ENCODE measurements around the gene RASGRP2.

Gene RASGRP2

DNA sequence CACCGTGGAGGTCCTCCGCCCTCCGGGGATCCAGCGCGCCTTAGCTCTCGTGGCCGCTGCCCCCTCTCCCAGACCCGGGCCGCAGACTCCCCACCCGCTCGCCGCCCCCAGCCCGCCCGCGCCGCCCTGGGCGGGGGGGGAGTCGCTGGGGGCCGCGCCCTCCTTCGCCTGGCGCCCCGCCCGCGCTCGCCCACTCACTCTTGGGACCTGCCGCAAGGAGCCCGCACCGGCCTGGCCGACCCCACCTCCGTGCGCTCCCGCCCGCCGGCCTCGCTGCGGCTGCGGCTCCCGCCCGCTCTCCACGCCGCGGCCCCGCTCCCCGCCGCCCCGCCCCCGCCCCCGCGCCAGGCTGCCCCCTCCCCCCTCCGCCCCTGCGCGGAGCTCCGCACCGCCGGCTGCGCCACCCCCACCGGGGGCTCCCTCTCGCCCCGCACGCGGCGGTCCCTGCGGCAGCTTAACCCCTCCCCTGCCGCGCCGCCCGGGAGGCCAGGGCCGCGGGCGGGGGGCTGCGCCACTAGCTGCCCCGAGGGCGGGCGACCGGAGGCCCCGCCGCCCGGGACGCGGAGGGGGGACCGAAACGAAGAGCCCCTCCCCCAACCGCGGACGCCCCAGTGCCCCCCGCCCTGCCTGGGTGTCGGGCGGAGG, 724 bp upstream of the RASGRP2 start:
- Histone ChIP-seq H3K9me3 (ENCODE audit: insufficient read depth, low read depth, low read length) (no peaks in the 10 kb centered on the region), H3K4me3 (ENCODE audit: low read length) (peak overlapping the region; percentile 70), H3K27ac (ENCODE audit: low read depth, low read length) (no peak overlapping the region; the same call in 1 of the 2 replicates), H3K9ac (ENCODE audit: low read depth, low read length) (no peak overlapping the region), H3K36me3 (ENCODE audit: insufficient read depth, low read length) (no peaks in the 10 kb centered on the region), H3K4me1 (ENCODE audit: insufficient read depth, low read length) (peaks cover 8% of the 10 kb centered on the region; the same call in 1 of the 2 replicates), H3K27me3 (ENCODE audit: insufficient read depth, low read length) (peaks cover 51% of the 10 kb centered on the region)
- WGBS = under 1% methylated on average over 76 of the region's 89 CpGs

DNA sequence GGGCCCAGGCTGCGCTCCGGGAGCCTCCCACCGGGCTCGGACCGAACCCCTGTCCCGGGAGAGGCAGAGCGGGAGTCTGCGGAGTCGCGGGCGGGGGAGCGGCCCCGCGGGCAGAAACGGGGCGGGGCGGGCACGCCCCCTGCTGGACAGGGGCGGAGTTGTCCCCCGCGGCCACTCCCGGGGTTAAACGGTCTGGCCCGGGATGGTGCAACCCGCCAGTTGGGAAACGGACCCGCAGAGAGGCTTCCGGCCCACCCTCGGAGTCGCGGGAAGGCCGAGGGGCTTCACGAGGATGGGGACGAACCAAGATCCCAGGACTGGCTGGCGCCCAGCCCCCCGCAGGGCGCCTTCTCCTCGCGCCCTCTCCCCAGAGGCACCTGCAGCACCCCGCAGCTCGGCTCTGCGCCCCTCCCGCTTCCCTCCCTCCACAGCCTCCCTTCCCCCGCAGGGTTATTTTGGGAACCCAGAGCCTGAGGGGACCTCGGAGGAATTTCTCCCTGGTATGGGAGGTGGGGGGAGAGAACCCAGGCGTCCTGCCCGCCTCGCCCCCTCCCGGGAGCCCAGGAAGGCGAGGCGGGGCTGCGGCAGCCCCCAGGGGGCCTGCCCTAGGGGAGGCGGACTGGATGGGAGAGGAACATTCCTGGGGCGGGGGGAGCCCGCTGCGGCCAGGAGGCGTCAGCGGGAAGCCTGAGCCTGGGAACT, 902 bp downstream of the RASGRP2 start:
- Histone ChIP-seq H3K9me3 (ENCODE audit: insufficient read depth, low read depth, low read length) (no peaks in the 10 kb centered on the region), H3K4me1 (ENCODE audit: insufficient read depth, low read length) (peaks cover 16% of the 10 kb centered on the region; the same call in 1 of the 2 replicates), H3K9ac (ENCODE audit: low read depth, low read length) (no peak overlapping the region), H3K4me3 (ENCODE audit: low read length) (peak overlapping the region; percentile 70), H3K27me3 (ENCODE audit: insufficient read depth, low read length) (peaks cover 54% of the 10 kb centered on the region), H3K36me3 (ENCODE audit: insufficient read depth, low read length) (no peaks in the 10 kb centered on the region), H3K27ac (ENCODE audit: low read depth, low read length) (no peak overlapping the region)
- WGBS = 2% methylated on average over 58 of the region's 58 CpGs

DNA sequence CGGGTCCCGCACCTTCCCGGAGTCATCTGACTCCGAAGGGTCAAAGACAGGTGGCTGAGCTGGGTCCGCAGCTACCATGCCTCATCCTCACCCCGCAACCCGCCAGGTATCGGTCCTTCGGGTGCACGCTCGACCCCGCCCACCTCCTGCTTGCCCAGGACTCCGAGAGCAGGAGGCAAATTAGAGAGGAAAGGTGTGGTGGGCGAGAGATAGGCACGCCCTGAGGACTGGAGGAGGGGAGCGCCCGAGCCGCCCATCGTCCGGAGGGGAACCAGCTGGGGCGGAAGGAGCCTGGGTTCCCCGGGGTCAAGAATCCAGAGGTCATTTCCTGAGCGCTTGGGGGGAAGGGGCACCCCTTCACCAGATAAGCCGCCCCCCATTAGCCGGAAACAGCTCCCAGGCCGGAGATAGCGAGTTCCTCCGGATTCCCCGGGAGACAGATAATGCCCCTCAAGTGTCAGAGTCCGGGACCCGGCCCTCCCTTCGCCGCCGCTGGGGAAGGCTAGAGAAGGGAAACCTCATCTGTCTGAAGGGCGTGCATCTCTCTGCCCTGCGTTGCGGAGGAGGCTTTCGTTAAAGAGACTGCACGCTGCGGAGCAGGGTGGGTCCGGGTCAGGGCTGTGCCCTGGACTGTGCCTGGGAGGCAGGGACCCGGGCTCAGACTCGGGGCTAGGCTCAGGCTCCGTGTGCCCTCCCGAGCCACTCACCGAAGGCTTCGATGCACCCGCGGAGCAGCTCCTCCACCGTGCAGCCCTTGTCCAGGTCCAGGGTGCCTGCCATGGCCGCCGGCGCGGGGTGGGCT, 1.7 kb downstream of the RASGRP2 start:
- peak overlapping the region; percentile 70 for H3K4me3 ChIP-seq (ENCODE audit: low read length)
- no peak overlapping the region for H3K27ac ChIP-seq (ENCODE audit: low read depth, low read length)
- no peaks in the 10 kb centered on the region for H3K36me3 ChIP-seq (ENCODE audit: insufficient read depth, low read length)
- H3K27me3 ChIP-seq (ENCODE audit: insufficient read depth, low read length) = peaks cover 54% of the 10 kb centered on the region
- H3K4me1 ChIP-seq (ENCODE audit: insufficient read depth, low read length) = peaks cover 16% of the 10 kb centered on the region; the same call in 1 of the 2 replicates
- H3K9me3 ChIP-seq (ENCODE audit: insufficient read depth, low read depth, low read length) = no peaks in the 10 kb centered on the region
- WGBS = 5% methylated on average over 54 of the region's 54 CpGs
- no peak overlapping the region for H3K9ac ChIP-seq (ENCODE audit: low read depth, low read length)

DNA sequence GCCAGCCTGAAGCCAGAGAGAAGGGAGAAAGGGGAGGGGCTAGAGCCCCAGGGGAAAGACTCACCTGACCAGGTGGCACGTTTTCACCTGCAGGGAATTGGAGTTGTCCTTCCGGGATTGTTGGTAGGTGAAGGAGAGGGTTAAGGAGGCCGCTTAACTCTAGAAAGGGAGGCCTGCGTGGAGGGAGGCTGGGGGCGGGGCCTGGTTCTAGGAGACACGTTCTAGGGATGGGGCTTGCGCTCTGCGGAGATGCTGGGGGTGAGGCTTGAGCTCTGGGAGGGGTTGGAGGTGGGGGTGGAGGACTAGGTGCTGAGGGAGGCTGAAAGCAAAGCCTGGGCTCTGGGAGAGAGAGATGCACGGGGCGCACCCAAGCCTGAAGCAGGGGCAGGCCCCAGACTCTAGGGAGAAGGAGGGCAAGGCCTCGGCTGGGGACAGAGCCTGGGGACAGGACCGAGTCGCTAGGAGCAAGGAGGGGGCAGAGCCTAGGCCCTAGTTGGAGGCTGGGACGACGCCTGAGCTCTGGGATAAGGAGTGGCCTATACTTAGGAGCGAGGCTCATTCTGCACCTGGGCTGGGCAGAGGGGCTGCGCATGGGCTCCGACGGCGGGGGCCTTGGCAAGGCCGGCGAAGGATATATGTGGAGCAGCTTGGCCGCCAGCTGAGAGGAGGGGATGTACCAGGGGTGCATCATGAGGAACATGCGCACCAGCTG, 2.4 kb downstream of the RASGRP2 start:
- no peaks in the 10 kb centered on the region for H3K9me3 ChIP-seq (ENCODE audit: insufficient read depth, low read depth, low read length)
- H3K4me3 ChIP-seq (ENCODE audit: low read length) = peak overlapping the region; percentile 70
- no peaks in the 10 kb centered on the region for H3K36me3 ChIP-seq (ENCODE audit: insufficient read depth, low read length)
- no peak overlapping the region for H3K9ac ChIP-seq (ENCODE audit: low read depth, low read length)
- H3K27me3 ChIP-seq (ENCODE audit: insufficient read depth, low read length) = peaks cover 54% of the 10 kb centered on the region
- peaks cover 16% of the 10 kb centered on the region; the same call in 1 of the 2 replicates for H3K4me1 ChIP-seq (ENCODE audit: insufficient read depth, low read length)
- H3K27ac ChIP-seq (ENCODE audit: low read depth, low read length) = no peak overlapping the region
- 29% methylated on average over 24 of the region's 24 CpGs for WGBS

DNA sequence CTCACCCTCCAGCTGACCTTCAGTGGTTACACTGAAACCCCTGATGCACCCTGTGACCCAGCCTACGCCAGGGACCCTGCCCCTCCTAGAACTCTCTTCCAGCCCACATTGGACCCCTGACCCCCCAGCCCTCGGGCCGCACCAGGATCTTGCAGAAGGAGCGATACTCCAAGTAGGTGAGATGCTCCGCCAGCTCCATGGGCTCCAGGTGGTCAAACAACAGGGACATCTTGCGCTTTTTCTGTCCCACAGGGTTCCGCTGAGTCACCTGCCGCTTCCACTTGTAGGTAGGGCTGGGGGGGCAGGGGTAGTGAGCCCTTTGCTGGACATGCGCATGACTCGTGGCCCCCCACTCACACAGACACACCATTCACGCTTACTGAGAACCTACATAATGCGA, 4.1 kb downstream of the RASGRP2 start:
- peaks cover 16% of the 10 kb centered on the region; the same call in 1 of the 2 replicates for H3K4me1 ChIP-seq (ENCODE audit: insufficient read depth, low read length)
- H3K27me3 ChIP-seq (ENCODE audit: insufficient read depth, low read length) = peaks cover 50% of the 10 kb centered on the region
- no peaks in the 10 kb centered on the region for H3K9me3 ChIP-seq (ENCODE audit: insufficient read depth, low read depth, low read length)
- no peak overlapping the region for H3K9ac ChIP-seq (ENCODE audit: low read depth, low read length)
- H3K27ac ChIP-seq (ENCODE audit: low read depth, low read length) = no peak overlapping the region
- H3K4me3 ChIP-seq (ENCODE audit: low read length) = no peak overlapping the region
- 90% methylated on average over 12 of the region's 12 CpGs for WGBS
- H3K36me3 ChIP-seq (ENCODE audit: insufficient read depth, low read length) = no peaks in the 10 kb centered on the region

DNA sequence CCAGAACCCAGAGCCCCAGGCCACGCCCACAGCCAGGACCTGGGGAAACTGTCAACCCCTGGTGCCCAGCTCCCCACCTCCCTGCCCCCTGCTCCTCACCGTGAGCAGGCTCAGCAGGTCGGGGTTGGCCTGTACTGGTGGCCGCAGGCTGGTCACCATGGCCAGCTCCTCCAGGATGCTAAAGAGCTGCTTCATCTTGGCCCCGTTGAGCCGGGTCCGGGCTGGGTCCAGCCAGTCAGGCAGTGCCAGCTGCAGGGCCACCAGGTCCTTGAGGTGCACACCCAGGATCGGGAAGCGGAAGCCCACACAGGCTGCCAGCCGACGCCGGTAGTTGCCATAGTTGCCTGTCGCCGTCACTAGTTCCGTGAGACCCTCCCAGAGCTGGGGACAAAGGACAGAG, 7.3 kb downstream of the RASGRP2 start:
- H3K9ac ChIP-seq (ENCODE audit: low read depth, low read length) = no peak overlapping the region
- peaks cover 22% of the 10 kb centered on the region for H3K27me3 ChIP-seq (ENCODE audit: insufficient read depth, low read length)
- WGBS = 92% methylated on average over 15 of the region's 15 CpGs
- peaks cover 15% of the 10 kb centered on the region; the same call in 1 of the 2 replicates for H3K4me1 ChIP-seq (ENCODE audit: insufficient read depth, low read length)
- H3K9me3 ChIP-seq (ENCODE audit: insufficient read depth, low read depth, low read length) = no peaks in the 10 kb centered on the region
- H3K27ac ChIP-seq (ENCODE audit: low read depth, low read length) = no peak overlapping the region
- H3K4me3 ChIP-seq (ENCODE audit: low read length) = no peak overlapping the region
- no peaks in the 10 kb centered on the region for H3K36me3 ChIP-seq (ENCODE audit: insufficient read depth, low read length)

DNA sequence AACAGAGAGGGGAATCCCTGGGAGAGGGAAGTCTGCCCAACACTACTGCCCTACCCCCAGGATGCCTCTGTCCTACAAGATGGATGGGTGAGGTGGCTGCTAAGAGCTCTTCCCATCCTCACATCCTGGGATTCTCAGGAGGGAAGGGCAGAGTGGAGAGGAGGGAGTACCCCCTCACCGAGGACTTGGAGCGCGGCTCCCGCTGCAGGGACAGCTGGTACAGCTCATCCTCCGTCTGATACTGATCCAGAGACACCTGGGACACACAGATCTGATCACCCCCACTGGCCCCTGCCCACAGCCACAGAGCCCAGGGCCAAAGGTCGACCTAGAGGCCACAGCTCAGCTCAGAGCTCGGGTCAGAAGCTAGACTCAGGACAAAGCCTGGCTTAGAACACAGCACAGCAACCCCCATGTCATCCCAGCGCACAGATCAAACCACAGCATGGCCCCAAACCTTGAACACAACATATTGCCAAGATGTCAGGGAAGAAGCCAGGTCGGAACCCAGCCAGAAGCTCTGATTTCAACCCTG, 8.2 kb downstream of the RASGRP2 start:
- H3K9ac ChIP-seq (ENCODE audit: low read depth, low read length) = no peak overlapping the region
- no peaks in the 10 kb centered on the region for H3K9me3 ChIP-seq (ENCODE audit: insufficient read depth, low read depth, low read length)
- peaks cover 8% of the 10 kb centered on the region; the same call in 1 of the 2 replicates for H3K4me1 ChIP-seq (ENCODE audit: insufficient read depth, low read length)
- H3K27me3 ChIP-seq (ENCODE audit: insufficient read depth, low read length) = peaks cover 13% of the 10 kb centered on the region
- no peaks in the 10 kb centered on the region for H3K36me3 ChIP-seq (ENCODE audit: insufficient read depth, low read length)
- H3K4me3 ChIP-seq (ENCODE audit: low read length) = no peak overlapping the region
- 90% methylated on average over 9 of the region's 9 CpGs for WGBS
- H3K27ac ChIP-seq (ENCODE audit: low read depth, low read length) = no peak overlapping the region

DNA sequence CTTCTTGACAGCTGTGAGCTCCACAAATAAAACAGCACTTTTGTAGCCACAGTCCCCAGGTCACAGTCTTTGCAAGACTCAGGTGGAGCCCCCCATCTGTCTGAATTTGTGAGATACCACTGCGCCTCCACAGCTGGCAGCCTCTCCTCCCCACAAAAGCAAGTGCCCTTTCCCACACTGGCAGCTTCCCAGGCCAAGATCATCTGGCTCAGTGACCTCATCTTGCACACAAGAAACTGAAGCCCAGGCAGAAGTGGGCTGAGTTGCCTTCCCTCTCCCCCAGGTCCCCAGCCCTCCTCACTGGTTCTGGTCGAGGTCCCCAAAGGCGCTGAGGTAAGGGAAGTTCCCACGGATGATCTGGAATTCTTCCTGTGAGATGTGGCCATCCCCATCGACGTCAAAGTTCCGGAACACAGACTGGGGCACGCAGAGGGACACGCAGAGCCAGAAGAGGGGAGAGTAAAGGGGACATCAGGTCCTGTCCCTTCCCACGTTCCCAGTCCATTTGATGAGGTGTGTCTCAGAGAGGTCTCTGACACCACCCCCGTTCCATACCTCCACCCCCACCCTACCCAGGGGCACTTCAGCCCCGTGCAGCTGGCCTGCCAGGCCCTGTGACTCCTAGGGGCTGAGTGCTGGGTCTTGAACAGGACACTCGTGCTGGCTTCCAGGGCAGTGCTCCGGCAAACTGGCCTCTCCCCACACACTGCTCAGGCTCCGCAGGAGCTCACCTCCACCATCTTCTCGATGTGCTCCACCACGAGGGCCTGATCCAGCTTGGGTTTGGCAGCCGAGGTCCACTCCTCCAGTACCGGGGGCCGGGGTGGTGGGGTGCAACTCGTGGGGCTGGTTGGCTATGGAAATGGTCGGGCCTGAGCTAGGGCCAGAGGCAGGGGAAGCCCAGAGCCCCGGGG, 8.9 kb downstream of the RASGRP2 start:
- no peaks in the 10 kb centered on the region for H3K9me3 ChIP-seq (ENCODE audit: insufficient read depth, low read depth, low read length)
- H3K27ac ChIP-seq (ENCODE audit: low read depth, low read length) = no peak overlapping the region
- peaks cover 12% of the 10 kb centered on the region for H3K4me1 ChIP-seq (ENCODE audit: insufficient read depth, low read length)
- no peaks in the 10 kb centered on the region for H3K36me3 ChIP-seq (ENCODE audit: insufficient read depth, low read length)
- H3K4me3 ChIP-seq (ENCODE audit: low read length) = no peak overlapping the region
- H3K27me3 ChIP-seq (ENCODE audit: insufficient read depth, low read length) = peaks cover 6% of the 10 kb centered on the region
- H3K9ac ChIP-seq (ENCODE audit: low read depth, low read length) = no peak overlapping the region
- WGBS = 88% methylated on average over 22 of the region's 23 CpGs

DNA sequence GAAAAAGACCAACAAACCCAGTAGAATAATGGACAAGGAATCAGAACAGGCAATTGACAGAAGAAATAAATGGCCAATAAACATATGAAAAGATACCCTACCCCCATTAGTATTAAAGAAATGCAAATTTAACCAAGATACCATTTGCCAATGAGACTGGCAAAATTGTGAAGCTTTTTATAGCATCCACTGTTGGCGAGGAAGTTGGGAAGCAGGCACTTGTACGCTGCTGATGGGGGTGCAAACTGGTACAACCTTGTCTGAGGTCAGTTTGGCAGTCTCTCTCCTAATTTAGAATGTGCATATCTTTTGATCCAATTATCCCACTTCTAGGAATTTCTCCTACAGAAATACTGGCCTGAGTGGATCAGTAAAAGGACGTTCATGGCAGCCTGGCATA, 12.3 kb downstream of the RASGRP2 start:
- Histone ChIP-seq H3K9me3 (ENCODE audit: insufficient read depth, low read depth, low read length) (no peaks in the 10 kb centered on the region), H3K36me3 (ENCODE audit: insufficient read depth, low read length) (no peaks in the 10 kb centered on the region), H3K4me1 (ENCODE audit: insufficient read depth, low read length) (peaks cover 10% of the 10 kb centered on the region), H3K4me3 (ENCODE audit: low read length) (no peak overlapping the region), H3K27me3 (ENCODE audit: insufficient read depth, low read length) (no peaks in the 10 kb centered on the region), H3K27ac (ENCODE audit: low read depth, low read length) (no peak overlapping the region), H3K9ac (ENCODE audit: low read depth, low read length) (no peak overlapping the region)
- WGBS = 89% methylated on average over 3 of the region's 3 CpGs

DNA sequence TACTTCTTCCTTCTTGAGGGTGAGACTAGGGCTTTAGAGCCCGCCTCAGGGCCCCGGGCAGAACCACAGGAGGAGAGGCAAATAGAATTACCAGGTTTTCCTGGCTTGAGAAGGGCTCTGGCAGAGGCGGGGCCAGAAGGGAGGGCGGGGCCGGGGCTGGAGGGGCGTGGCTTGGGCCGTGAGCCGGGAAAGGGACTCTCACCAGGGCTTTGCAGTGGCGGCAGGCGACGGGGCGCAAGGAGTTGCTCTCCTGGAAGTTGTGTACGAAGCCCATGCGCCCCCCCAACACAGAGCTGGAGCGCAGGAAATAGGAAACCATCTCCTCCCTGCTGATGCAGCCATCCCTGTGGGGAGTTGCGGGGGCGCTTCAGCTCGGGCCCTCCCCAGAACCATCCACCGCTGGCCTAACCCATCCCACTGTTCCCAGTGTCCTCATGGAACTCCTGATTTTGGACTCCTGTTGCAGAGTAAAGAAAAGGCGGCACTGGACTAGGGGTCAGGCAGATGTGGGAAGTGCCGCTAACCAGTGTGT, 14.0 kb downstream of the RASGRP2 start:
- Histone ChIP-seq H3K9ac (ENCODE audit: low read depth, low read length) (no peak overlapping the region), H3K27ac (ENCODE audit: low read depth, low read length) (no peak overlapping the region), H3K4me3 (ENCODE audit: low read length) (peak overlapping the region; percentile 35)

More for the DNA sequence above, 14.0 kb downstream of the RASGRP2 start:
- Histone ChIP-seq H3K9me3 (ENCODE audit: insufficient read depth, low read depth, low read length) (no peaks in the 10 kb centered on the region), H3K4me1 (ENCODE audit: insufficient read depth, low read length) (peaks cover 23% of the 10 kb centered on the region), H3K36me3 (ENCODE audit: insufficient read depth, low read length) (no peaks in the 10 kb centered on the region), H3K27me3 (ENCODE audit: insufficient read depth, low read length) (no peaks in the 10 kb centered on the region)
- WGBS = 18% methylated on average over 21 of the region's 21 CpGs
